HepG2 (cell line): ENCODE results near the gene KREMEN1. TPM values are rescaled to one million over a fixed set of nuclear protein-coding genes. Genes with fewer than 3 reads are reported as not detected.

ENCODE experiments used
- AGO1 ChIP-seq: fragments of 200-400 bp; formaldehyde crosslinking; IDR thresholded peaks from 2 replicates; pipeline ENCODE4 v1.6.1; 2017; ENCODE audit warnings: mild to moderate bottlenecking, low read depth, low read length, moderate library complexity; ENCODE audit not compliant: poor library complexity, severe bottlenecking
- CSRNP2 ChIP-seq: sonication (generic); formaldehyde crosslinking; conservative IDR thresholded peaks from 2 replicates; pipeline ENCODE4 v1.8.0; 2022; ENCODE audit warnings: low read depth, missing genetic modification reagents
- FOXO1 ChIP-seq: sonication (generic); formaldehyde crosslinking; IDR thresholded peaks from 2 replicates; pipeline ENCODE4 v1.4.0; 2020; ENCODE audit warnings: missing genetic modification reagents
- FOXP1 ChIP-seq, 2 experiments: fragments of 450-650 bp in 1 of 2; IDR thresholded peaks; 2 replicates each; pipeline ENCODE4 v1.6.1; 2017 to 2018; ENCODE audit warnings: antibody characterized with exemption in 1 of 2
- GFI1 ChIP-seq: sonication (generic); formaldehyde crosslinking; IDR thresholded peaks from 2 replicates; pipeline ENCODE4 v1.5.0; 2020; ENCODE audit warnings: missing genetic modification reagents, mild to moderate bottlenecking, borderline replicate concordance
- GTF2F1 ChIP-seq: fragments of 150-350 bp; IDR thresholded peaks from 2 replicates; pipeline ENCODE4 v1.6.1; 2014; ENCODE audit warnings: low read length
- HDAC2 ChIP-seq: sonication (generic); formaldehyde crosslinking; IDR thresholded peaks from 2 replicates; pipeline ENCODE4 v1.4.0; 2020; ENCODE audit warnings: missing genetic modification reagents
- HOXA3 ChIP-seq: sonication (generic); formaldehyde crosslinking; IDR thresholded peaks from 2 replicates; pipeline ENCODE4 v1.5.0; 2020; ENCODE audit warnings: missing genetic modification reagents
- MXD3 ChIP-seq: IDR thresholded peaks from 2 replicates; pipeline ENCODE4 v1.6.1; 2016; ENCODE audit warnings: mild to moderate bottlenecking, missing biosample characterization, missing genetic modification reagents
- NFE2 ChIP-seq: sonication (generic); formaldehyde crosslinking; IDR thresholded peaks from 2 replicates; pipeline ENCODE4 v1.4.0; 2020; ENCODE audit warnings: missing genetic modification reagents
- REST ChIP-seq, 2 experiments: IDR thresholded peaks; 2 replicates each; pipeline ENCODE4 v1.6.1; 2011 to 2012; ENCODE audit warnings: low read length in 2 of 2, borderline replicate concordance in 1 of 2, low read depth in 1 of 2, mild to moderate bottlenecking in 1 of 2, moderate library complexity in 1 of 2
- SOX13 ChIP-seq, 3 experiments: fragments of 450-650 bp in 1 of 3; sonication (generic) in 1 of 3; formaldehyde crosslinking in 1 of 3; IDR thresholded peaks in 2 of 3; conservative IDR thresholded peaks in 1 of 3; 2 replicates each; pipeline versions ENCODE4 v1.5.0 to v1.6.1; 2016 to 2020; ENCODE audit warnings: antibody characterized with exemption in 1 of 3, mild to moderate bottlenecking in 1 of 3, missing compliant biosample characterization in 1 of 3, missing genetic modification reagents in 1 of 3, moderate library complexity in 1 of 3
- TAF1 ChIP-seq: sonication (generic); formaldehyde crosslinking; IDR thresholded peaks from 2 replicates; pipeline ENCODE4 v1.4.0; 2020; ENCODE audit warnings: missing genetic modification reagents
- ZBED4 ChIP-seq: sonication (generic); formaldehyde crosslinking; IDR thresholded peaks from 2 replicates; pipeline ENCODE4 v1.4.0; 2020; ENCODE audit warnings: missing genetic modification reagents, borderline replicate concordance
- ZFX ChIP-seq: sonication (generic); formaldehyde crosslinking; IDR thresholded peaks from 2 replicates; pipeline ENCODE4 v1.4.0; 2020; ENCODE audit warnings: mild to moderate bottlenecking, low read depth, missing genetic modification reagents, moderate library complexity
- ZNF3 ChIP-seq: IDR thresholded peaks from 2 replicates; pipeline ENCODE4 v1.7.0; 2017; ENCODE audit warnings: inconsistent platforms
- ZNF503 ChIP-seq: sonication (generic); formaldehyde crosslinking; IDR thresholded peaks from 2 replicates; pipeline ENCODE4 v1.4.0; 2020; ENCODE audit warnings: missing genetic modification reagents
- ZNF879 ChIP-seq: sonication (generic); formaldehyde crosslinking; IDR thresholded peaks from 2 replicates; pipeline ENCODE4 v1.8.1; 2023; ENCODE audit warnings: missing genetic modification reagents
- polyA plus RNA-seq, 8 experiments: library from polyadenylated mRNA; depleted of rRNA in 3 of 8; stranded (reverse) in 7 of 8; unstranded in 1 of 8; fragments of >200 nt; fragmentation: Illumina TruSeq in 4 of 8; extraction: Trizol in 4 of 8; gene quantifications; 2 replicates each; pipeline versions ENCODE4 v1.2.1 to v1.2.3, GENCODE V29; 2011 to 2016; ENCODE audit warnings: low read depth in 4 of 8, missing spikeins in 1 of 8, mixed read lengths in 1 of 8; ENCODE audit not compliant: insufficient read depth in 1 of 8
- total RNA-seq, 5 experiments: library from RNA; depleted of rRNA; stranded (reverse); fragments of >200 nt; fragmentation: Illumina TruSeq; extraction: Trizol; gene quantifications; 2 replicates each; pipeline ENCODE4 v1.2.3, GENCODE V29; 2016; ENCODE audit warnings: low read depth in 1 of 5

Gene KREMEN1
- total and polyA plus RNA-seq, 2 of the 13 experiments (the other 11 are each of a cell fraction or from before 2014, with no cell fraction given) = 9.8 to 13.8 TPM

GRCh38 chr22:29095459-29095858, 22.6 kb downstream of the KREMEN1 start (continued):
- TF ChIP-seq ZBED4 (CRISPR knock-in tag) (no peak), FOXO1 (CRISPR knock-in tag) (0 out of 2 replicates have a peak, but pooled peaks have one; percentile 21), ZNF503 (CRISPR knock-in tag) (peak; percentile 47; the same call in 1 of the 2 replicates), REST (IDR thresholded peaks at IDR 0.05; ENCODE audit: borderline replicate concordance in 1 of 2, low read depth in 1 of 2, low read length in 2 of 2) (no peak), AGO1 (no peak), GFI1 (0 out of 2 replicates have a peak, but pooled peaks have one; percentile 28), HDAC2 (CRISPR knock-in tag) (peak; percentile 71), GTF2F1 (no peak), ZNF879 (no peak), ZFX (CRISPR knock-in tag) (0 out of 2 replicates have a peak, but pooled peaks have one; percentile 24), HOXA3 (CRISPR knock-in tag) (peak; percentile 46; the same call in 1 of the 2 replicates), SOX13 (IDR thresholded peaks at IDR 0.05) (peak; percentile 33; the same call in 1 of the 2 replicates), SOX13 (CRISPR knock-in tag; conservative IDR thresholded peaks at IDR 0.05 in 1 of 2, IDR thresholded peaks at IDR 0.05 in 1 of 2) (peak in 1 of 2 experiments; percentile 89; a peak in 2 of 4 replicates), TAF1 (no peak), MXD3 (CRISPR knock-in tag) (no peak), FOXP1 (IDR thresholded peaks at IDR 0.05) (no peak), FOXP1 (CRISPR knock-in tag; IDR thresholded peaks at IDR 0.05) (0 out of 2 replicates have a peak, but pooled peaks have one; percentile 16), ZNF3 (no peak), NFE2 (CRISPR knock-in tag) (no peak), CSRNP2 (CRISPR knock-in tag) (no peak)
